ENCODE data around the gene GGA2. TPM values are rescaled to one million over a fixed set of nuclear protein-coding genes. Genes with fewer than 3 reads are reported as not detected.
"Not testable (repeated sequence)": the region's sequence is repeated elsewhere in the genome, so short reads cannot be mapped to it uniquely, and the experiment has no call there.

Gene GGA2
- total RNA-seq, 2 donors from 2014 or later, result 75.7 to 105 TPM

DNA sequence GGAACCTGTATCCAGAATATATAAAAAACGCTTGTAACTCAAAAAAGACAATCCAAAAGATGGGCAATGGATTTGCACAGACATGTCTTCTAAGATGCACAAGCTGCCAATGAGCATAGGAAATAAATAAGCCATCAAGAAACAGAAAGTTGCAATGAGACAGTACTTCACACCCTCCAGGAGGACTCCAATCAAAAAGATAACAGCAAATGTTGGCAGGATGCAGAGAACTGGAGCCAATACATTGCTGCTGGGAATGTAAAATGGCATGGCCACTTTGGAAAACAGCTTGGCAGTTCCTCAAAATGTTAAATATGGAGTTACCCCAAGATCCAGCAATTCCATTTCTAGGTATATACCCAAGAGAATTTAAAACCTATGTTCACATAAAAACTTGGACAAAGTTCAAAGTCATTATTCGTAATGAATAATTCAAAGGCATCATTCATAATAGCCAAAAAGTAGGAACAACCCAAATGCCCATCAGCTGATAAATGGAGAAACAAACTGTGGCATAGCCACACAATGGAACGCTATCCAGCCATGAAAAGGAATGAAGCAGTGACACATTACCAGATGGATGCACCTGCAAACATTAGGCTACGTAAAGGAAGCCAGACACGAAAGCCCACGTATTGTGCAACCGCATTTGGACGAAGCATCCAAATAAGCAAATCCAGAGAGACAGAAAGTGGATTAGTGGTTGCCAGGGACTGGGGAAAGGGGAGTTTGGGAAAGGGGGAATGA, 25.6 kb downstream of the GGA2 start:
- peaks cover 24 to 61% of the 10 kb centered on the region in 2 donors for H3K36me3 ChIP-seq
- intact Hi-C loops (cut with DNase I), result no loop called here

DNA sequence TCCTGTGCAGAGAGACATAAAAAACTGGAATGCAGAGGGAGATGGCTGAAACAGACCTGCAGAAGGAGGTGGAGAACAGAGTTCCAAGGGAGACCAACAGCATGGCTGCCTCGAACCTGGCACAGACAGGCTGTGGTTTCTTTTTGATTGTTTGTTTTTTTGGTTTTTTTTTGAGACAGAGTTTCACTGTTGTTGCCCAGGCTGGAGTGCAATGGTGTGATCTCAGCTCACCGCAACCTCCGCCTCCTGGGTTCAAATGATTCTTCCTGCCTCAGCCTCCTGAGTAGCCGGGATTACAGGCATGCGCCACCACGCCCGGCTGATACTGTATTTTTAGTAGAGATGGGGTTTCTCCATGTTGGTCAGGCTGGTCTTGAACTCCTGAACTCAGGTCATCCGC, 26.8 kb downstream of the GGA2 start:
- Histone ChIP-seq H3K36me3 (peaks cover 30 to 65% of the 10 kb centered on the region in 2 donors), H3K27ac (peak overlapping the region in 1 of 2 donors; percentile 10)
- H3K4me3 ChIP-seq; H3K9me3 ChIP-seq; intact Hi-C loops (cut with DNase I); DNase-seq (ENCODE audit: low spot score); H3K27me3 ChIP-seq (replicated peaks; ENCODE audit: insufficient read depth); H3K4me1 ChIP-seq (replicated peaks): not testable (repeated sequence)
- 91% methylated on average over 8 of the region's 8 CpGs for WGBS

More for the DNA sequence above, 25.6 kb downstream of the GGA2 start:
- 84% methylated on average over 8 of the region's 8 CpGs for WGBS
- TF ChIP-seq POLR2A (IDR thresholded peaks at IDR 0.05) (no peak), POLR2AphosphoS5 (IDR thresholded peaks at IDR 0.05) (no peak)
- TF ChIP-seq, protein P1, sequence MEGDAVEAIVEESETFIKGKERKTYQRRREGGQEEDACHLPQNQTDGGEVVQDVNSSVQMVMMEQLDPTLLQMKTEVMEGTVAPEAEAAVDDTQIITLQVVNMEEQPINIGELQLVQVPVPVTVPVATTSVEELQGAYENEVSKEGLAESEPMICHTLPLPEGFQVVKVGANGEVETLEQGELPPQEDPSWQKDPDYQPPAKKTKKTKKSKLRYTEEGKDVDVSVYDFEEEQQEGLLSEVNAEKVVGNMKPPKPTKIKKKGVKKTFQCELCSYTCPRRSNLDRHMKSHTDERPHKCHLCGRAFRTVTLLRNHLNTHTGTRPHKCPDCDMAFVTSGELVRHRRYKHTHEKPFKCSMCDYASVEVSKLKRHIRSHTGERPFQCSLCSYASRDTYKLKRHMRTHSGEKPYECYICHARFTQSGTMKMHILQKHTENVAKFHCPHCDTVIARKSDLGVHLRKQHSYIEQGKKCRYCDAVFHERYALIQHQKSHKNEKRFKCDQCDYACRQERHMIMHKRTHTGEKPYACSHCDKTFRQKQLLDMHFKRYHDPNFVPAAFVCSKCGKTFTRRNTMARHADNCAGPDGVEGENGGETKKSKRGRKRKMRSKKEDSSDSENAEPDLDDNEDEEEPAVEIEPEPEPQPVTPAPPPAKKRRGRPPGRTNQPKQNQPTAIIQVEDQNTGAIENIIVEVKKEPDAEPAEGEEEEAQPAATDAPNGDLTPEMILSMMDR (IDR thresholded peaks at IDR 0.05), result no peak
- no peak for DNase-seq (ENCODE audit: low spot score)
- Histone ChIP-seq H3K27ac (no peak overlapping the region), H3K27me3 (replicated peaks; ENCODE audit: insufficient read depth) (no peaks in the 10 kb centered on the region), H3K4me1 (replicated peaks) (no peaks in the 10 kb centered on the region), H3K9me3 (no peaks in the 10 kb centered on the region), H3K4me3 (no peak overlapping the region)

DNA sequence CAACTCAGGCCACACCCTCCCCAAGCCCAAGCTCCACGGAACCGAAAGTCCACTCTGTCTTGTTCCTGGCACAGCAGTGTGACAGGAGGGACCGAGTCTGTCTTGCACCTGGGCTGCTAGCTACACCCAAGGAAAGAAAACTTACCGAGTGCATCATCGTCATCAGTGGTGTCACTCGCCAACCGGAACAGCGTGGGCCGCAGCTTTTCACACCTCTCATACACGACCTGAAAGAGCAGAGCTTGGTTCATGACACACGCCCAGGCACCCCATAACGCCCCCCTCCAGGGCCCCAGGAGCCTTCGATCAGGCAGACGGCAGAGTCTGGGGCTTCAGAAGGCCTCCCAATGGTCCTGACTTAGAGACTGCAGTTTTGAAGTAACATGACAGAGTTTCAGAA, 27.5 kb downstream of the GGA2 start:
- Histone ChIP-seq H3K27me3 (replicated peaks; ENCODE audit: insufficient read depth) (no peaks in the 10 kb centered on the region), H3K27ac (peak overlapping the region in 1 of 2 donors; percentile 10), H3K9me3 (no peaks in the 10 kb centered on the region), H3K4me3 (no peak overlapping the region), H3K36me3 (peaks cover 27 to 62% of the 10 kb centered on the region in 2 donors), H3K4me1 (replicated peaks) (no peaks in the 10 kb centered on the region)
- WGBS, result 88% methylated on average over 14 of the region's 14 CpGs
- intact Hi-C loops (cut with DNase I), result no loop called here
- no peak for TF ChIP-seq POLR2A (IDR thresholded peaks at IDR 0.05)
- no peak for TF ChIP-seq POLR2AphosphoS5 (IDR thresholded peaks at IDR 0.05)
- TF ChIP-seq, protein P1 (IDR thresholded peaks at IDR 0.05), result no peak
- no peak for DNase-seq (ENCODE audit: low spot score)

DNA sequence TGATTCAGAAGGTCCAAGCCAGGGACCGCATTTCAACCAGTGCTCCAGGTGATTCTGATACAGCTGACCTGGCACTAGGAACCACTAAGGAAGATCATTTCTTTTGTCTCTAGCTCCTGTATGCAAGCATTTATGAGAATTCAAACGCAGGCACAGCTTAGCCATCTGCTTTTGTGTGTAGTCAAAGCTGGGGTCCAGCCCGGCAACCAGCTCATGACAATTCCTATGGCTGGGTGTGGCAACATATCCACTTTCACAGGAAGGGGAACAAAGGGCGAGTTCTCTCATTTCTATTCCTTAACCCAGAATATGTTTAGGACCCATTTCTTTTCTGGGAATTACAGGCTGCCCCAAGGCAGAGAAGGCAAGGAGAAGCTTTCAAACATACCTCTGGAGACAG, 30.0 kb downstream of the GGA2 start:
- H3K27ac ChIP-seq, result no peak overlapping the region
- 85% methylated on average over 3 of the region's 4 CpGs for WGBS
- no peaks in the 10 kb centered on the region for H3K4me1 ChIP-seq (replicated peaks)
- H3K27me3 ChIP-seq (replicated peaks; ENCODE audit: insufficient read depth), result no peaks in the 10 kb centered on the region
- H3K4me3 ChIP-seq, result no peak overlapping the region
- TF ChIP-seq POLR2A (IDR thresholded peaks at IDR 0.05) (no peak), POLR2AphosphoS5 (IDR thresholded peaks at IDR 0.05) (no peak)
- TF ChIP-seq, protein P1 (IDR thresholded peaks at IDR 0.05), result no peak
- intact Hi-C loops (cut with DNase I), result no loop called here
- DNase-seq (ENCODE audit: low spot score), result no peak
- peaks cover 23 to 49% of the 10 kb centered on the region in 2 donors for H3K36me3 ChIP-seq
- H3K9me3 ChIP-seq, result no peaks in the 10 kb centered on the region

DNA sequence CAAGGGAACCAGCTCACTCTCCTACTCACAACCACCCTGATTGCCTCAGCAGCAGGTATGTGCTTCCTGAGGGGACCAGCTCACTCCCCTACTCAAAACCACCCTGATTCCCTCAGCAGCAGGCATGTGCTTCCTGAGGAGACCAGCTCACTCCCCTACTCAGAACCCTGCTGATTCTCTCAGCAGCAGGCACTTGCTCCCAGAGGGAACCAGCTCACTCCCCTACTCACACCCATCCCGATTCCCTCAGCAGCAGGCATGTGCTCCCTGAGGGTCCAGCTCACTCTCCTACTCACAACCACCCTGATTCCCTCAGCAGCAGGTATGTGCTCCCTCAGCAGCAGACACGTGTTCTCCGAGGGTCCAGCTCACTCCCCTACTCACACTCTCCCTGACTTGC, 31.2 kb downstream of the GGA2 start:
- TF ChIP-seq POLR2AphosphoS5 (IDR thresholded peaks at IDR 0.05) (no peak), POLR2A (IDR thresholded peaks at IDR 0.05) (no peak)
- no peaks in the 10 kb centered on the region for H3K9me3 ChIP-seq
- WGBS, result 94% methylated on average over 3 of the region's 3 CpGs
- intact Hi-C loops (cut with DNase I), result no loop called here
- no peak for DNase-seq (ENCODE audit: low spot score)
- no peak overlapping the region for H3K4me3 ChIP-seq
- H3K27ac ChIP-seq, result no peak overlapping the region
- no peaks in the 10 kb centered on the region for H3K27me3 ChIP-seq (replicated peaks; ENCODE audit: insufficient read depth)
- peaks cover 23 to 43% of the 10 kb centered on the region in 2 donors for H3K36me3 ChIP-seq
- H3K4me1 ChIP-seq (replicated peaks), result no peaks in the 10 kb centered on the region

DNA sequence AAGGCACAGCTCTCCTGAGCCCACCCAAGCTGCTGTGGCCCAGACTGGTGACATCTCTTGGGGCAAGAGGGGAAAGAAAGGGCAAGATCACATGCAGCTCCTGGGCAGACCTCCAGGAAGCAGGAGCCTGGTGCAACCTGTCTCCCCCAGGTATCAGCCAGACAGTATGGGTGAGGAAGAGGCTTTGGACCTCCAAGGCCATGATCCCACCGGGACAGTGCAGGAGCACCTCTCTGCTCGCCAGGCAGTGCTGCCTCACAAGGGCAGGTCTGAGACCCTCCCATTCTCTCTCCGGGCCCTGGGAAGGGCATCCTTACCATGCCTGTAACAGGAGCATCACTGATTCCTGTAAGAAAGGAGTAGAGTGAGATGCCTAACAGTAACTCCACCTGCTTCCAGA, 31.7 kb downstream of the GGA2 start:
- DNase-seq (ENCODE audit: low spot score), result no peak
- H3K4me3 ChIP-seq, result no peak overlapping the region
- 97% methylated on average over 3 of the region's 3 CpGs for WGBS
- no peaks in the 10 kb centered on the region for H3K4me1 ChIP-seq (replicated peaks)
- intact Hi-C loops (cut with DNase I), result no loop called here
- peaks cover 23 to 43% of the 10 kb centered on the region in 2 donors for H3K36me3 ChIP-seq
- H3K9me3 ChIP-seq, result no peaks in the 10 kb centered on the region
- H3K27me3 ChIP-seq (replicated peaks; ENCODE audit: insufficient read depth), result no peaks in the 10 kb centered on the region
- TF ChIP-seq POLR2AphosphoS5 (IDR thresholded peaks at IDR 0.05) (no peak), POLR2A (IDR thresholded peaks at IDR 0.05) (no peak)
- TF ChIP-seq, protein P1 (IDR thresholded peaks at IDR 0.05), result no peak
- H3K27ac ChIP-seq, result no peak overlapping the region
